GM21390 (cell line): ENCODE data around the gene IER5L.

ENCODE experiments used
- ATAC-seq: cut with Tn5 transposase; IDR thresholded peaks from one replicate; pipeline ENCODE4 v1.9.1; 2021; ENCODE audit not compliant: unreplicated experiment

IER5L gene

DNA sequence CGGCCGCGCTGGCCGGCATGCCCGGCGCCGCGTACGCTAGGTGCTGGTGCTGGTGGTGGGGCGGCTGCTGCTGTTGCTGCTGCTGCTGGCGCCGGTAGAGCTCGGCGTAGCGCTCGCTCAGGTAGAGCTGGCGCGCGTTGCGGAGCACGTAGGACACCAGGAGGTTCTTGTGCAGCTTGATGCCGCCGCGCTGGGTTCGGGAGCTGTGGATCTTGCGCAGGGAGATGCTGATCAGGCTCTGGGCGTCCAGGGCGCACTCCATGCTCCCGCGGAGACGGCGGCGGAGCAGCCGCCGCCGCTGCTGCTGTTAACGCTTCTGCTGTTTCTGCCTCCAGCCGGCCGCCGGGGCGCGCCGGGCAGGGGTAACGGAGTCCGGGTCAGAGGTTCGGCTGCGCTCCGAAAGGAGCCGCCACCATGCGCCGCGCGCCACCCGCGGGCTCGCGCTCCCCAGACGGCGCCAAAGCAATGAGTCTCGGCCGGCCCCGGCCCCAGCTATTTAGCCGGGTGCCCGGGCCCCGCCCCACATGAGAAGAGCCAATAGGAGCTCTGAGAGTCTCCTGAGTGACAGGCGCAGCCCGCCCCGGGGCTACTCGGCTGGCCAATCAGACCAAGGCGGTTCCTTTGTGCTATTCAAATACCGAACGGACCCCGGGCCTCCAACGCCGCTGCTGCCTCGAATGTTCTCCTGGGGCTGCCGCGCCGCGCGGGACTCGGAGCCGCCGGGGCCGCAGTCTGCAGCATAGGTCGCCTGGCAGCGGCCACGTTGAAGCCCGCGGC lies at the start of gene IER5L:
TSS of gene IER5L (minus strand) at position 471 of the 777 bp plus-strand sequence. CDS start at position 262, 209 bp downstream.
- ATAC-seq, result peak; percentile 82

DNA sequence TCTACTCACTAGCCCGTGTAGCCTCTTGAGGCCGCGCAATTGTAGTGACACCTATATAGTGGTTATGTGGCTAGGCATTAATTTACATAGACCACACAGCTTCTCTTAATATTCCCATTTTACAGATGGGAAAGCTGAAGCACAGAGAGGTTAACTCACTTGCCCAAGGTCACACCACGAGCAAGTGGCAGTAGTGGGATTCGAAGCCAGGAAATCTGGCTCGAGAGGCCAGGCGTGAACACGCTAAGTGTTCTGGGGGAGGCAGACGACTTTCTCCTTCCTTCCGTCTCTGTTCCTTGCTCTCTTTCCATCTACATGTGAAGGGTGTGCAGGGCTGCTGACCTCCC lies 49.8 kb upstream of the IER5L start:
- no peak for ATAC-seq

DNA sequence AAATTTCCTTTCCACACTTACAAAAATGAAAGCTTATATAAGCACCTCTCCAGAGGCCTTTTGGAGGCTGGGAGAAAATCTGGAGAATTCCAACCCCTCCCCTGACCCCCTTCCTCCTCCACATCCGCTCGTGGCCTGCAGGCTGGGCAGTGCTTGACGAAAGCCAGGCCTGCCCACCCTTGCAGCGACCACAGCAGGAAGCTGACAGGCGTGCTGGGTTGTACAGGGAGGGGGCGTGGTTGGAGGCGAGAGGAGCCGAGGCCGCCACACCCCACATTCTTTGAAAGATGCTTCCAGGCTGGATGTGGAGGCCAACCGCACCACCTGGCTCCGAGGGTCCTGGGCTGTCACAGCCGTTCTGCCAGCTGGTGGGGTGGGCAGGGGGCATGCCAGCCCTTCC lies 47.8 kb upstream of the IER5L start:
- no peak for ATAC-seq

DNA sequence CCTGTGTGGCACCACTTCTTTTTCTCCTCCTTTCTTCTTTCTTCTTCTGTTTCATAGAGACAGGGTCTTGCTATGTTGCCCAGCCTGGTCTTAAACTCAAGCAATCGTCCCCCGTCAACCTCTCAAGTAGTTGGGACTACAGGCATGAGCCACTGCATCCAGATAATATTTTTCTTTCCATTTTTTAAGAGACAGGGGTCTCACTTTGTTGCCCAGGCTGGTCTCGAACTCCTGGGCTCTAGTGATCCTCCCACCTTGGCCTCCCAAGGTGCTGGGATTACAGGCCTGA lies 47.4 kb upstream of the IER5L start:
- ATAC-seq, result no peak

DNA sequence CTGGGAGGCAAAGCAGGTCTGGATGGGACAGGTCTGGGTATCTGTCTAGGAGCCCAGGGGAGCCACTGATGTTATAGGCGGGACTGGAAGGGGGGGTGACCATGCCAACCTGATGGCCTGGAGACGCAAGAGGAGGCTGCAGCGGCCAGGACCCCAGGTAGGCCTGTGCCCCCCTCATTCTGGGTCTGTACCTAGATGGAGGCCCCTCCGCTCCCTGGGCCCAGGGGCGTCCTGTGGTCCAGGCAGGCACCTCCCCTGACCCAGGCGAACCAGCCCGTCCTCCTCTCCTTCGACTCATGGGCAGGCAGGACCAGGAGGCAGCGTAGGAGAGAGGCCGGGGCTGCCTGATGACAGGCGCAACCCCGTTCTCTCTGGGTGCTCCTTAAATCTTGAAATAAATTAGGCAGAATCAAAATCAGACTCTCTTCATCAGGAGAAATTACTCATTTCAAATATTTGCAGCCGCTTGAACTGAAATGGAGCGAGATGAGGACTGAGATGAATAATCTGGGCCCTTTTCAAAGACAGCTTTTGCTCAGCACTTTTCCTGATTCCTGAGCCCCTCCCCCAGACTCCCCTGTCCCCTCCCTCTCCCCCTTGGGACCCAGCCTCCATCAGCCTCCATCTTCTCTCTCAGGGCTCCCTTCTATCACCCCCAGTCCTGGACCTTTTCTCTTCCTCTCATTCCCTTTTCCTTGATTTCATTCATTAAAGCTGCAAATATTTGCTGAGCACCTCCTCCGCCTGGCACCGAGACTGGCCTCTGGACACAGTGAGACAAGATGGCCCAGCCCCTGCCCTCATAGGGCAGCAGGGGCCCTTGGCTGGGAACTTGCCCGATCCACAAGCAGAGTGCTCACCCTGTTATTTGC lies 46.8 kb upstream of the IER5L start:
- no peak for ATAC-seq

DNA sequence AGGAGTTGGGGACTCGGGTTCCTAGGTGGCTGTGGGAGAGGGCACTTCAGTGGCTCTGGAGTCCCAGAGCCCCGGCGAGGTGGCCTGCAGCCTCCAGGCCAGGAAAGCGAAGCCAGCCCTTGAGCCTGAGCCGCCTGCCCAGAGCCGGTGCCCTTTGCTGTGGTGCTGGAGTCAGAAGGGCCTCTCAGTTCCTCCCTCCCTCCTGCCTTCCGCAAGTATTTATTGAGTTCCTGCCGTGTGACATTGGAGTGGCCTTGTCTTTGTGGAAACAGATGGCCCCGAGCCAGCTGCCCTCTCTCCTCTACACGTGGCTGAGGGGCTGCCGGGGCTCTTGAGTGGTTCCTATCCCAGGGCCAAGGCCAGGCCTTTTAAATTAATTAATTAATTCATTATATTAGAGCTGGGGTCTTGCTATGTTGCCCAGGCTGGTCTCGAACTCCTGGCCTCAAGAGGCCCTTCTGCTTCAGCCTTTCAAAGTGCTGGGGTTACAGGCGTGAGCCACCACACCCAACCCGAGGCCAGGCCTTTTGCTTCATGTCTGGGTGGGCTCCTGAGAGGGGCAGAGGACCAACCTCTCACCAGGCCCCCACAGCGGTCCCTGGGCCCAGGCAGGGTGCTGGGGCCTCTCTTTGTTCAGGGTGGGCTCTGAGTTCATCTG lies 45.6 kb upstream of the IER5L start:
- no peak for ATAC-seq

DNA sequence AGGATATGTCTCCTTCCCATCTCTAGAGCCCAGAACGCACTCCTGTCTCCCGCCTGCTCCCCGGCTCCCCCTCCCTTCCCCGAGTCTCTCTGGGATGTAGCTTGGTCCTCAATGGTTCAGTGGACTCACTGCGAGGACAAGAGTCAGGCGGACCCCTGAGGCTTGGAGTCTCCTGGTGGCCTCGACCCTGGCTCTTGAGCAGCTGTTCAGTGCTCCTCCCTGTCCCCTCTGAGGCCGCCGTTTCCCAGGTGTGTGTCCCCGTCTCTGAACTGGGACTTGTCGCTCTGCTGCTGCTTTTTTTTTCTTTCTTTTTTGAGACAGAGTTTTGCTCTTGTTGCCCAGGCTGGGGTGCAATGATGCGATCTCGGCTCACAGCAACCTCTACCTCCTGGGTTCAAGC lies 44.8 kb upstream of the IER5L start:
- no peak for ATAC-seq

DNA sequence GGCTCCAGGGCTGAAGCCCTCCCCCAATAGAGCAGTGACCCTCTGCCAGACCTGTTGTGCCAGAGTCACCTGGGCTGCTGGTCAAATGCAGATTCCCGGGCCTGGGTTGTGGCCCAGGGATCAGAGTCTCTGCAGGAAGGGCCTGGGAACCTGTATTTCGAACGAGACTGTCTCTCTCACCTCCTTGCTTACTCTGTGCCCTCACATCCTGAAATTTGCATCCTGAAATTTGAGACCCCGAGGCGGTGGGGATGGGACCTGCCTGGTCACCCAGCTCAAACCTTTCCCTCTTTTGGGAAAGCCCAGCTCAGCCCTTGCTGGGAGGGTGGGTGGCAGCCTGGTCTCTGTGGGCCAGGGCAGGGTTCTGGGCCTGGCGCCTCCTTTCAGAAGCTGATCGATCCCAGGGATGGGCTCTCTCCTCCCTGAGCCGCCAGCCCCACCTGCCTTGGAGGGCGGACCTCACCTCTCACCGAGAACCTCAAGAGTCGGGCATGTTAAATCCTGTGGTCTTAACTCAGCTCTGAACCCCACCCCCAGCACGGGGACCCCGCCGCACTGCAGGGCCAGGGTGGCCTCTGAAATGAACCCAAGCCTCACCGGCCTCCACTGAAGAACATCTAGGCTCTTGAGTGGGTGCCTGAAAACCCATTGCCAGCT lies 44.0 kb upstream of the IER5L start:
- ATAC-seq, result no peak

DNA sequence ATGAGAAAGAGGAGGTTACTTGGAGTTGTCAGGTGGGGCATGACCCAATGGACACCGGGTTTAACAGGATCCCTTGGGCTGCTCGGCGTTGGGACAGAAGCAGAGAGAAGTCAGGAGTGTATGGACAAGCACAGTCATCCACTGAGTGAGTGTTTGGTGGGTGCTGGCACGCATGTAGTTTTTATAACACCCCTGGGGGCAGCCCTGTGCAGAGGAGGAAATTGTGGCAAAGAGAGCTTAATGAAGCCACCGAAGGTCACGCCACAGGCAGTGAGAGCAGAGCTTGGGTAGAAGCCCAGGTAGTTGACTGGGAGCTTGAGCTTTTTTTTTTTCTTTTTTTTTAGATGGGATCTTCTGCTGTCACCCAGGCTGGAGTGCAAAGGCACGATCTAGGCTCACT lies 43.2 kb upstream of the IER5L start:
- ATAC-seq, result no peak

DNA sequence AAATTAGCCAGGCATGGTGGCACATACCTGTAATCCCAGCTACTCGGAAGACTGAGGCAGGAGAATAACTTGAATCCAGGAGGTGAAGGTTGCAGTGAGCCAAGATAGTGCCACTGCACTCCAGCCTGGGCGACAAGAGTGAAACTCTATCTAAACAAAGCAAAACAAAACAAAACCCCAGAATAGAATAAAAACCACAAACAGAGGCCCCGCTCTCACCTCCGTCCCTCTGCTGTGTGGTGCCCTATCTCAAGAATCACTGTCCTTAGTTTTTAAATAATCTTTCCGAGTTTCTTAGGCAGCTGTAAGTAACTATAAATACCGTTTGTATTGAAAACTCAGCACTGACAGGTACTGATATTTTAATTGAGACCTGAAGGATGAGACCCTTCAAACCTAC lies 42.7 kb upstream of the IER5L start:
- ATAC-seq, result no peak

DNA sequence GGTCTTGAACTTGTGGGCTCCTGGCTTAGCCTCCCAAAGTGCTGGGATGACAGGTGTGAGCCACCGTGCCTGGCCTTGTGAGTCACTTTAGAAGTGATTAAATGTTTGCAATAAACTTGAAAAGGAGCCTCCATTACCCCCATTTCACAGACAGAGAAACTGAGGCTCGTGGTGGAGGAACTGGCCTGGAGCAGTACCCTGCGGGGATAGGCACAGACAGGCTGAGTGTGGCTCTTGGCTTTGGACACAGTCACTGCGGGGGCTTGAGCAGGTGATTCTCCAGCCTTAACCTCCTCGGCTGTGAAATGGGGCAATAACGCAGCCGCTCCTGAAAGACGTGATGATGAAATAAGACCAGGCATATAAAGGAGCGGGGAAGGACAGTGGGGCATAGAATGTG lies 40.9 kb upstream of the IER5L start:
- ATAC-seq, result no peak

DNA sequence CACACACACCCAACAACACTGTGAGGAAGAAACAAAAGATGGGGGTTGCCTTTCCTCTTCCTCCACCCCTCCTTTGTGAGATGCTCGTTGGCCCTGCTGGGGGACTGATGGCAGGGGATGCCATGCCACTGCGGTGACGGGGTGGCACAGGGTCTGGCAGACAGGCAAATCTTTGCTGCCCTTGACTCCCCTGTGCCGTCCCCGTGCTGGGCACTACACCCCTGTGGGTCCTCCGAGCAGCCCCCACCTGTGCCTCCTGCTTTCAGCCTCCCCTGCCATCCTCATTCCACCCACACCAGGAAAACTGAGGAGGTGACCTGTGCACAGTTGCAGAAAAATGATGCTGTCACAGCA lies 40.2 kb upstream of the IER5L start:
- ATAC-seq, result no peak

DNA sequence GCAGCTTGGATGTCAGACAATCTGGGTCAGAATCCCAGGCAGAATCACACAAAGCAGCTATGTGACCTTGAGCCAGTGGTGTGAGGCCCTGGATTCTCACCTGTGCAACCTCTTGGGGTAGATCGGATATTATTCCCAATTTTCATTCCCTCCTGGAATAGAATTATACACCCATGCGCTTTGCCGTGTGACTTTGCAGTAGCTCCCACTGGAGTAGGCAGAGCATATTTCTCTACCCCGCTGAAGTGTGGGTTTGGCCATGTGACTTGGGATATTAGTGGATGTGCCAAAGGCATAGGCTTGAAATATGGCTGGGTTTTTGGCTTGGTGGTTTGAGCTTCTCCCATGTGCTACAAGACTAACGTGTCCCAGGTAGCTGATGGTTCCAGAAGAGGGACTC lies 35.5 kb upstream of the IER5L start:
- ATAC-seq, result no peak

DNA sequence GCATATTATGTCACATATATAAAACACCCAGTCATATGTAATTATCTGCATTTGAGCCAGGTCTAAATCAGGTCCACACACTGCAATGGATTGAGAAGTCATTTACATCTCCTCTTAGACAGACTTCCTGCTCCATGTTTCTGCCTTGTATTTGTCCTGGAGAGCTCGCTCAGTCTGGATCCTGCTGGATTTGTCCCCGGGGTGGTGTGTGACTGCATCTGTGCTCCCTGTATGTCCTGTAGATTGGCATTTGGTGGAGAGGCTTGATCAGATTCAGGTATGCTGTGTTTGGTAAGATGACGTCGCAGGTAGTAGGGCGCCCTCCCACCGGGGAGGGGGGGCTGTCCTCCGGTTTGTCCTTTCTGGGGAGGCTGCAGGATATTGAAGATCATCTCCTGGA lies 33.6 kb upstream of the IER5L start:
- ATAC-seq, result no peak

DNA sequence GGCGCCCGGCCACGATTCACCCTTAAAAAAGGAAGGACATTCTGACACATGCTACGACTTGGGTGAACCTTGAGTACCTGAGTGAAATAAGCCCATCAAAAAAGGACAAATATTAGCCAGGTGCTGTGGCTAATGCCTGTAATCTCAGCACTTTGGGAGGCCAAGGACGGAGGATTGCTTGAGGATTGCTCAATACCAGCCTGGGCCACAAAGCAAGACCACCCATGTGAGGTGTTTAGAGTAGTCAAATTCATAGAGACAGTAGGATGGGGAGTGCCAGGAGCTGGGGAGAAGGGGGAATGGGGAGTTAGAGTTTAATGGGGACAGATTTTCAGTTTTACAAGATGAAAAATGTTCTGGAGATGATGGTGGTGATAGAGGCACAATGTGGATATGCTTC lies 32.1 kb upstream of the IER5L start:
- ATAC-seq, result no peak

DNA sequence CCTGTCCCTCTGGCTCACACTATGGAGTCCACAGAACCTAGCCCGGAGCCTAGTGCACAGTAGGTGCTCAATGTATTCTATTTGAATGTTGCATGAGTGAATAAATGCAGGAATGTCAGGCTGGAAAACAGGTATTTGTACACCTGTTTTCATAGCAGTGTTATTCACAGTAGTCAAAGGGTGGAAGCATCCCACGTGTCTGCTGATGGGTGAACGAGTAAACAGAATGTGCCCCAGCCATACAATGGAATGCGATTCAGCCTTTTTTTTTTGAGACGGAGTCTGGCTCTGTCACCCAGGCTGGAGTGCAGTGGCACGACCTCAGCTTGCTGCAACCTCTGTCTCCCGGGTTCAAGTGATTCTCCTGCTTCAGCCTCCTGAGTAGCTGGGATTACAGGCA lies 31.5 kb upstream of the IER5L start:
- ATAC-seq, result no peak

DNA sequence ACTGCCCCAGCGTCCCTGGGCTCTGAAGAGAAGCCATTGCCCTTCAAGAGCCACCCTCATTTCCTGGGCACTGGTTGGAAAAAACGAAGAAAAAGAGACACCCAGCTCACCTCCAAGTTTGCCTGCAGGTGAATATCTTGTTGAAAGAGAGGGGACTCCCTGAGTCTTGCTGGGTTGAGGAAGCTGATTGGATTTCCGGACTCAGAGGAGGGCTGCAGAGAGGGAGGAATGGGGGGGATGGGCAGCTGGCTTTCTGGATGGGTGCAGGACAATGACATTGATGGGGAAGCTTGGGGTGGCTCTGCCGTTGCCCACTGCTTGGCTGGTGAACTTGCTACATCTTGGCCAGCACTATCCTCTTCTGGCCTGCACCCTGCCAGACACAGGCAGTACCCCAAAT lies 31.0 kb upstream of the IER5L start:
- ATAC-seq, result no peak

DNA sequence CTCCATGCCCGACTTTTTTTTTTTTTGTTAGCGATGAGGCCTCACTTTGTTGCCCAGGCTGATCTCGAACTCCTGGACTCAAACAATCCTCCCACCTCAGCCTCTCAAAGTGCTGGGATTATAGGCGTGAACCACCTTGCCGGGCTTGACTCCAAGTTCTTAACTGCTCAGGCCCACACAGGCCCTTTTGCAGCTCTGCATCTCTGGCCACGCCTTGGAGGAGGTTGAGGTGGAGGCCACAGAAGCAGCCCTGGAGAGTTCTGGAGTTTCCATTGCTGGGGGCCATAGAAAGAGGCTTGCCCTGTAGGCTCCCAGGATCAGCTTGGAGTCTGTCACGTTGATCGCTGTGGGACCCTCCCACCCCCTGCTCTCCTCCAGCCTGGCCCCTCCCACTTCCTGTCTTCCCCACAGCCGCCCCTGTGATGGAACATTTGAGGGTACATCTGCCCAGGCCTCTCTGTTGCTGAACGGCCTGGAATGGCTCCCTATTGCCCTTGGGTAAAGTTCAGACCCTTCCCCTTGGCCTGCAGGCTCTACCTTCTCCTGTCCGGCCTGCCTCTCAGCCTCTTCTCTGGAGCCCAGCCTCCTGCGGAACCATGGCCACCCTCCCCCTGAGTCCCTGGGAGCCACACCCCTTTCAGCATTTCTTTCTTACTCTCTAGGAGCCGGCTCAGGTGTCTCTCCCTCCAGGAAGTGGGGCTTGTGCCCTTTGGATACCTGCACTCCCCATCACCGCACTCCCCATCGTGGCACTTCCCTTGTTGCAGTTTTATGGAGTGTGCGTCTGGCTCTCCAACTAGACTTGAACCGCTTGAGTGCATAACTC lies 30.4 kb upstream of the IER5L start:
- no peak for ATAC-seq

DNA sequence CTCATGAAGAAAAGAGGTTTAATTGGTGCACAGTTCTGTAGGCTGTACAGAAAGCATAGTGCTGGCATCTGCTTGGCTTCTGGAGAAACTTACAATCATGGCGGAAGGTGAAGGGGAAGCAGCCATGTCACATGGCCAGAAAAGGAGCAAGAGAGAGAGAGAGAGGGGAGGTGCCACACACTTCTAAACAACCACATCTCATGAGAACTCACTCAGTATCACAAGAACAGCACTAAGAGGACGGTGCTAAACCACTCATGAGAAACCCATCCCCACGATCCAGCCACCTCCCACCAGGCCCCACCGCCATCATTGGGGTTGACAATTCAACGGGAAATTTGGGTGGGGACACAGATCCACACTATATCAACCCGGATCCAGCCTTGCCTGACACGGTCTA lies 28.8 kb upstream of the IER5L start:
- ATAC-seq, result no peak

DNA sequence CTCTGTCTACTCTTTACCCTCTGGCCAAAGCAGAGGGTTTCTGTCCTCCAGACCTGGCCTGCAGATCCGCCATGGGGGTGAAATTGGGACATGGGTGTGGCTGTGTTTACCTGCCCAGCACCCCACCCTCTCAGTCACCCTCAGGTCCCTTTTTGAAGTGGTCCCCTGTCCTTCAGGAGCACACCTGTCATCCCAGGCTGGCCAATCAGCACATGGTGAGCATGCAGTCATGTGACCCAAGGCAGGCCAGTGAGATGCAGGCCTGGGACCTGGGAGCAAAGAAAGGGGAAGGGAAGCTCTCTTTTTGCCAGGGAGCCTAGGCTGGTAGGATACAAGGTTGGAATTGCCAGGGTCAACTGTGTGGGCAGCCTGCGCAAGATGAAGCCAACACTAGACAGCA lies 28.3 kb upstream of the IER5L start:
- no peak for ATAC-seq

DNA sequence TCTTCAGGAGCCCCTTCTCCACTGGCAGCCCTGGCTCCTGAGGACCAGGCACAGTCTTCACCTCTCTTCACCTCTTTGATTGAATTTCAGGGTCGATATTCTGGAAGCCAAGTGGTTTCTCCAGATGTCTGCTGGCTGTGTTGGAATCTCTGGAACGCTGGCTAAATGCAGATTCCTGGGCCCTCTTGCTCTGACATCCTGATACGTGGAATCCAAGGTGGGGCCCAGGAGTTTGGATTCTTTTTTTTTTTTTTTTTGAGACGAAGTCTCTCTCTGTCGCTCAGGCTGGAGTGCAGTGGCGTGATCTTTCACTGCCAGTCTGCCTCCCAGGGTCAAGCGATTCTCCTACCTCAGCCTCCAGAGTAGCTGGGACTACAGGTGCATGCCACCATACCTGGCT lies 26.8 kb upstream of the IER5L start:
- ATAC-seq, result no peak
